ENCODE data around the gene LCMT1.
"Not testable (repeated sequence)": the region's sequence is repeated elsewhere in the genome, so short reads cannot be mapped to it uniquely, and the experiment has no call there.

The LCMT1 gene

GRCh38 chr16:25148568-25149215 is 37.1 kb downstream of the LCMT1 start:
- no peak for ATAC-seq

GRCh38 chr16:25151996-25152395 is 40.5 kb downstream of the LCMT1 start:
- ATAC-seq, result no peak

GRCh38 chr16:25155553-25156460 is 44.3 kb downstream of the LCMT1 start:
- ATAC-seq, result peak; percentile 94 to 96

GRCh38 chr16:25157271-25157875 is 45.8 kb downstream of the LCMT1 start:
- ATAC-seq, result no peak

GRCh38 chr16:25158401-25158800 is 46.9 kb downstream of the LCMT1 start:
- no peak for ATAC-seq

- no peak for ATAC-seq
Measured at GRCh38 chr16:25161753-25162367, 50.3 kb downstream of the LCMT1 start.

- no peak for ATAC-seq
Measured at GRCh38 chr16:25163683-25164082, 52.1 kb downstream of the LCMT1 start.

- no peak for ATAC-seq
Measured at GRCh38 chr16:25165284-25165683, 53.7 kb downstream of the LCMT1 start.

GRCh38 chr16:25167920-25168319 is 56.4 kb downstream of the LCMT1 start:
- ATAC-seq, result not testable (repeated sequence)

- no peak for ATAC-seq
Measured at GRCh38 chr16:25171390-25171789, 59.8 kb downstream of the LCMT1 start.

- ATAC-seq, result no peak
Measured at GRCh38 chr16:25172831-25173230, 61.3 kb downstream of the LCMT1 start.

- ATAC-seq, result no peak
Measured at GRCh38 chr16:25174285-25174684, 62.7 kb downstream of the LCMT1 start.

- ATAC-seq, result no peak
Measured at GRCh38 chr16:25176136-25176535, 64.6 kb downstream of the LCMT1 start.

- ATAC-seq, result no peak
Measured at GRCh38 chr16:25177512-25177830, 65.9 kb downstream of the LCMT1 start.

- ATAC-seq, result no peak
Measured at GRCh38 chr16:25177831-25178688, 66.5 kb downstream of the LCMT1 start.

GRCh38 chr16:25181236-25181635 is 69.7 kb downstream of the LCMT1 start:
- ATAC-seq, result peak in 1 of 2 donors; percentile 48

GRCh38 chr16:25184771-25185170 is 73.2 kb downstream of the LCMT1 start:
- ATAC-seq, result no peak

GRCh38 chr16:25187491-25187795 is 75.9 kb downstream of the LCMT1 start:
- ATAC-seq, result no peak

GRCh38 chr16:25189305-25189704 is 77.8 kb downstream of the LCMT1 start:
- ATAC-seq, result no peak

- no peak for ATAC-seq
Measured at GRCh38 chr16:25192096-25192495, 80.6 kb downstream of the LCMT1 start.

GRCh38 chr16:25194273-25194878 is 82.8 kb downstream of the LCMT1 start:
- ATAC-seq, result no peak

- ATAC-seq, result no peak
Measured at GRCh38 chr16:25198021-25198420, 86.5 kb downstream of the LCMT1 start.
